A673 (cell line): Measurements from ENCODE around the gene PTGFRN. TPM values are rescaled to one million over a fixed set of nuclear protein-coding genes. Genes with fewer than 3 reads are reported as not detected.

Experiments
- BruUV-seq: library from RNA; stranded (reverse); fragments of 400-500 nt; replicated peaks from 2 replicates; lab custom pipeline; 2021; lab: Mats Ljungman, UMichigan
- CTCF ChIA-PET: fragments of 300-600 bp; sonication (Branson Sonifier 250); formaldehyde crosslinking; loops from one replicate; lab custom pipeline; 2022; ENCODE audit warnings: antibody characterized with exemption; lab: Charles Lee
- POLR2A ChIA-PET: fragments of 300-600 bp; sonication (Branson Sonifier 250); formaldehyde crosslinking; loops from one replicate; lab custom pipeline; 2022; ENCODE audit warnings: antibody characterized with exemption; ENCODE audit not compliant: low non-redundant PET; lab: Charles Lee
- DNase-seq: peaks from one replicate; pipeline ENCODE4 v3.0.0-alpha.2; 2015; ENCODE audit warnings: low spot score
- H3K27ac ChIP-seq: fragments of 200-600 bp; sonication (generic); 2 replicates; pipeline ENCODE4 v1.5.1; 2016; ENCODE audit warnings: mixed run types, low read depth, mild to moderate bottlenecking, mixed read lengths, antibody characterized with exemption, low read length; ENCODE audit not compliant: poor library complexity, severe bottlenecking
- H3K27me3 ChIP-seq: fragments of 200-600 bp; sonication (generic); replicated peaks from 2 replicates; pipeline ENCODE4 v1.6.1; 2017; ENCODE audit warnings: mixed run types, low read depth, mild to moderate bottlenecking, mixed read lengths, antibody characterized with exemption, low read length; ENCODE audit not compliant: insufficient read depth, poor library complexity
- H3K36me3 ChIP-seq: fragments of 200-600 bp; sonication (generic); 2 replicates; pipeline ENCODE4 v1.6.1; 2016; ENCODE audit warnings: mixed run types, mild to moderate bottlenecking, mixed read lengths, antibody characterized with exemption, low read length; ENCODE audit not compliant: insufficient read depth, poor library complexity, severe bottlenecking
- H3K4me1 ChIP-seq: fragments of 200-600 bp; sonication (generic); 2 replicates; pipeline ENCODE4 v1.6.1; 2017; ENCODE audit warnings: mixed run types, mild to moderate bottlenecking, mixed read lengths, antibody characterized with exemption, low read length; ENCODE audit not compliant: insufficient read depth, poor library complexity, severe bottlenecking
- H3K4me3 ChIP-seq: fragments of 200-600 bp; sonication (generic); 2 replicates; pipeline ENCODE4 v1.5.1; 2016; ENCODE audit warnings: low read depth, mixed run types, mild to moderate bottlenecking, mixed read lengths, low read length; ENCODE audit not compliant: poor library complexity, severe bottlenecking
- H3K9me3 ChIP-seq: fragments of 200-600 bp; sonication (generic); 2 replicates; pipeline ENCODE4 v1.6.1; 2016; ENCODE audit warnings: mixed run types, low read depth, mild to moderate bottlenecking, mixed read lengths, antibody characterized with exemption, low read length; ENCODE audit not compliant: poor library complexity, severe bottlenecking
- EZH2 ChIP-seq: fragments of 200-600 bp; sonication (generic); IDR thresholded peaks from 2 replicates; pipeline ENCODE4 v1.6.1; 2017; ENCODE audit warnings: borderline replicate concordance, low read depth, mild to moderate bottlenecking, mixed read lengths, antibody characterized with exemption, low read length; ENCODE audit not compliant: poor library complexity, severe bottlenecking
- intact Hi-C: fragments of 100-400 bp; cut with micrococcal nuclease; formaldehyde crosslinking; loops from one replicate; pipeline ENCODE4 v1.10.0; 2022; ENCODE audit not compliant: unreplicated experiment
- total RNA-seq: library from RNA; stranded (reverse); gene quantifications from 2 replicates; pipeline ENCODE4 v1.2.3, GENCODE V29; 2021
- TF ChIP-seq, protein P1 (sequence below): fragments of 300-800, 200-600 bp; sonication (generic); conservative IDR thresholded peaks from 2 replicates; pipeline ENCODE4 v1.5.1; 2017; ENCODE audit warnings: low read depth, mild to moderate bottlenecking, antibody characterized with exemption, low read length, moderate library complexity, mixed read lengths

Gene PTGFRN
- total RNA-seq, 1 experiment from 2014 or later = 29.5 TPM

GRCh38 chr1:116947092-116947860, 37.6 kb downstream of the PTGFRN start:
- intact Hi-C loops = no loop called here
- Histone ChIP-seq H3K4me3 (no peak overlapping the region), H3K27ac (no peak overlapping the region), H3K27me3 (no peaks in the 10 kb centered on the region), H3K4me1 (no peaks in the 10 kb centered on the region), H3K9me3 (no peaks in the 10 kb centered on the region), H3K36me3 (peaks cover 7% of the 10 kb centered on the region)
- ChIA-PET CTCF (no interaction called here), POLR2A (no interaction called here)
- no peak for TF ChIP-seq EZH2
- TF ChIP-seq, protein P1, sequence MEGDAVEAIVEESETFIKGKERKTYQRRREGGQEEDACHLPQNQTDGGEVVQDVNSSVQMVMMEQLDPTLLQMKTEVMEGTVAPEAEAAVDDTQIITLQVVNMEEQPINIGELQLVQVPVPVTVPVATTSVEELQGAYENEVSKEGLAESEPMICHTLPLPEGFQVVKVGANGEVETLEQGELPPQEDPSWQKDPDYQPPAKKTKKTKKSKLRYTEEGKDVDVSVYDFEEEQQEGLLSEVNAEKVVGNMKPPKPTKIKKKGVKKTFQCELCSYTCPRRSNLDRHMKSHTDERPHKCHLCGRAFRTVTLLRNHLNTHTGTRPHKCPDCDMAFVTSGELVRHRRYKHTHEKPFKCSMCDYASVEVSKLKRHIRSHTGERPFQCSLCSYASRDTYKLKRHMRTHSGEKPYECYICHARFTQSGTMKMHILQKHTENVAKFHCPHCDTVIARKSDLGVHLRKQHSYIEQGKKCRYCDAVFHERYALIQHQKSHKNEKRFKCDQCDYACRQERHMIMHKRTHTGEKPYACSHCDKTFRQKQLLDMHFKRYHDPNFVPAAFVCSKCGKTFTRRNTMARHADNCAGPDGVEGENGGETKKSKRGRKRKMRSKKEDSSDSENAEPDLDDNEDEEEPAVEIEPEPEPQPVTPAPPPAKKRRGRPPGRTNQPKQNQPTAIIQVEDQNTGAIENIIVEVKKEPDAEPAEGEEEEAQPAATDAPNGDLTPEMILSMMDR = no peak
- BruUV-seq = no TSS peak
- DNase-seq = no peak

- no peak overlapping the region for H3K27ac ChIP-seq
- no peaks in the 10 kb centered on the region for H3K9me3 ChIP-seq
- no peaks in the 10 kb centered on the region for H3K4me1 ChIP-seq
- BruUV-seq = no TSS peak
- H3K4me3 ChIP-seq = no peak overlapping the region
- ChIA-PET POLR2A (no interaction called here), CTCF (no interaction called here)
- intact Hi-C loops = no loop called here
- TF ChIP-seq EZH2 = no peak
- TF ChIP-seq, protein P1 = no peak
- peak; percentile 3 for DNase-seq
- peaks cover 6% of the 10 kb centered on the region for H3K36me3 ChIP-seq
- no peaks in the 10 kb centered on the region for H3K27me3 ChIP-seq
Observed at GRCh38 chr1:116948046-116948445, 38.3 kb downstream of the PTGFRN start.

- Histone ChIP-seq H3K27me3 (no peaks in the 10 kb centered on the region), H3K4me1 (no peaks in the 10 kb centered on the region), H3K36me3 (peaks cover 4% of the 10 kb centered on the region), H3K9me3 (no peaks in the 10 kb centered on the region), H3K27ac (no peak overlapping the region), H3K4me3 (no peak overlapping the region)
- no peak for DNase-seq
- POLR2A ChIA-PET = no interaction called here
- intact Hi-C loops = no loop called here
- no TSS peak for BruUV-seq
- TF ChIP-seq EZH2 = no peak
- TF ChIP-seq, protein P1 = no peak
- CTCF ChIA-PET = no interaction called here
Observed at GRCh38 chr1:116948642-116949041, 38.9 kb downstream of the PTGFRN start.
